PC-3 (cell line): Measurements from ENCODE around the gene ZNF771. TPM values are rescaled to one million over a fixed set of nuclear protein-coding genes. Genes with fewer than 3 reads are reported as not detected.

Experiments
- ATAC-seq: fragments of 200-7000 bp; cut with Tn5 transposase; 2 replicates; pipeline ENCODE4 v1.9.1; 2020; ENCODE audit warnings: mild to moderate bottlenecking, moderate library complexity
- BruUV-seq: library from RNA; stranded (reverse); fragments of 400-500 nt; replicated peaks from 2 replicates; lab custom pipeline; 2021; lab: Mats Ljungman, UMichigan
- CTCF ChIA-PET: fragments of 300-600 bp; sonication (Branson Sonifier 250); formaldehyde crosslinking; loops from one replicate; lab custom pipeline; 2022; ENCODE audit warnings: antibody characterized with exemption; lab: Charles Lee
- POLR2A ChIA-PET: fragments of 300-600 bp; sonication (Branson Sonifier 250); formaldehyde crosslinking; loops from one replicate; lab custom pipeline; 2022; ENCODE audit warnings: antibody characterized with exemption; ENCODE audit not compliant: unreplicated experiment; lab: Charles Lee
- DNase-seq: peaks from one replicate; pipeline ENCODE4 v3.0.0-alpha.2; 2015
- H2AFZ ChIP-seq: fragments of 300-600 bp; sonication (generic); 2 replicates; pipeline ENCODE4 v1.6.0; 2016; ENCODE audit warnings: antibody characterized with exemption, low read length
- H3F3A ChIP-seq: fragments of 300-600 bp; sonication (generic); one replicate; pipeline ENCODE4 v1.6.0; 2017; ENCODE audit warnings: antibody characterized with exemption, low read length, control low read depth, mild to moderate bottlenecking; ENCODE audit not compliant: unreplicated experiment
- H3K27ac ChIP-seq: fragments of 300-600 bp; sonication (generic); 2 replicates; pipeline ENCODE4 v1.5.1; 2016; ENCODE audit warnings: mild to moderate bottlenecking, low read length
- H3K27me3 ChIP-seq: fragments of 300-600 bp; sonication (generic); 2 replicates; pipeline ENCODE4 v1.6.1; 2016; ENCODE audit warnings: low read length, mixed read lengths
- H3K36me3 ChIP-seq: fragments of 300-600 bp; sonication (generic); 2 replicates; pipeline ENCODE4 v1.6.1; 2016; ENCODE audit warnings: low read depth, mixed run types, low read length, mixed read lengths
- H3K4me1 ChIP-seq: fragments of 300-600 bp; sonication (generic); 2 replicates; pipeline ENCODE4 v1.5.1; 2016; ENCODE audit warnings: low read length; ENCODE audit not compliant: insufficient read depth
- H3K4me2 ChIP-seq: fragments of 300-600 bp; sonication (generic); 2 replicates; pipeline ENCODE4 v1.6.0; 2016; ENCODE audit warnings: low read length
- H3K4me3 ChIP-seq: fragments of 300-600 bp; sonication (generic); 2 replicates; pipeline ENCODE4 v1.5.1; 2016; ENCODE audit warnings: mild to moderate bottlenecking, low read length, mixed read lengths
- H3K79me2 ChIP-seq: fragments of 300-600 bp; sonication (generic); 2 replicates; pipeline ENCODE4 v1.6.1; 2017; ENCODE audit warnings: low read length, mixed read lengths
- H3K9ac ChIP-seq: fragments of 300-600 bp; sonication (generic); 2 replicates; pipeline ENCODE4 v1.6.0; 2016; ENCODE audit warnings: mild to moderate bottlenecking, low read length
- H3K9me2 ChIP-seq: fragments of 300-600 bp; sonication (generic); replicated peaks from 2 replicates; pipeline ENCODE4 v1.6.1; 2016; ENCODE audit warnings: mixed run types, low read length, mixed read lengths
- H3K9me3 ChIP-seq: fragments of 300-600 bp; sonication (generic); 2 replicates; pipeline ENCODE4 v1.6.1; 2016; ENCODE audit warnings: low read length, mixed read lengths
- H4K20me1 ChIP-seq: fragments of 300-600 bp; sonication (generic); 2 replicates; pipeline ENCODE4 v1.6.1; 2016; ENCODE audit warnings: low read length, mixed read lengths
- EZH2 ChIP-seq: fragments of 300-600 bp; sonication (generic); IDR thresholded peaks from one replicate; pipeline ENCODE4 v1.6.1; 2017; ENCODE audit warnings: antibody characterized with exemption, mild to moderate bottlenecking, low read length; ENCODE audit not compliant: unreplicated experiment
- EZH2phosphoT487 ChIP-seq: fragments of 300-600 bp; sonication (generic); IDR thresholded peaks from 2 replicates; pipeline ENCODE4 v1.6.1; 2018; ENCODE audit warnings: mild to moderate bottlenecking, antibody characterized with exemption, low read length, borderline replicate concordance
- intact Hi-C: fragments of 100-400 bp; cut with micrococcal nuclease; formaldehyde crosslinking; loops from 2 replicates; pipeline ENCODE4 v1.9.0; 2023
- total RNA-seq: library from RNA; depleted of rRNA; stranded (reverse); fragments of >200 nt; gene quantifications from 2 replicates; pipeline ENCODE4 v1.2.3, GENCODE V29; 2014
- TF ChIP-seq, protein P1 (sequence below): fragments of 300-600 bp; sonication (generic); conservative IDR thresholded peaks from 2 replicates; pipeline ENCODE4 v1.5.1; 2017; ENCODE audit warnings: antibody characterized with exemption, low read depth, mild to moderate bottlenecking, low read length

ZNF771 gene
- total RNA-seq, 1 experiment from 2014 or later, result 3.6 TPM

DNA sequence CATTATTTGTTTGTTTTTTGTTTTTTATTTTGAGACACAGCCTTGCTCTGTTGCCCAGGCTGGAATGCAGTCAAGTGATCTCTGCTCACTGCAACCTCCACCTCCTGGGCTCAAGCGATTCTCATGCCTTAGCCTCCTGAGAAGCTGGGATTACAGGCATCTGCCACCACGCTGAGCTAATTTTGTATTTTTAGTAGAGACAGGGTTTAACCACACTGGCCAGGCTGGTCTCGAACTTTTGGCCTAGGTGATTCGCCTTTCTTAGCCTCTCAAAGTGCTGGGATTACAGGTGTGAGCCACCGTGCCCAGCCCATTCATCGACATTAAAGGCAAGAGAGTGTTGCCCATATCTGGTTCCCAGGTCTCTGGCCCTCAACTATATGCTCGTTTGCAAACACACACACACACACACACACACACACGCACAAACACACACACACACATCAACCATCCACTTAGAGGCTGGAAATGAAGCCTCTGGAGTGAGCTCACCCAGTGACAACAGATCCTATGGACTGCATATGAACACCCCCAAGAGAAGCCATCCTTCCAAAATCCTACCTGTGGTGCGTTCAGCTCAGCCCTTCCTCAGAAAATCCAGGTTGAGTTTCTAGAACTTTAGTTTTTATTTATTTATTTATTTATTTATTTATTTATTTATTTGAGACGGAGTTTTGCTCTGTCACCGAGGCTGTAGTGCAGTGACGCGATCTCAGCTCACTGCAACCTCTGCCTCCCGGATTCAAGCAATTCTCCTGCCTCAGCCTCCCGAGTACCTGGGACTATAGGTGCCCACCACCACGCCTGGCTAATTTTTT lies 50.5 kb downstream of the ZNF771 start:
- Histone ChIP-seq H3K9me3 (no peaks in the 10 kb centered on the region), H2AFZ (no peak overlapping the region), H4K20me1 (no peaks in the 10 kb centered on the region), H3K27ac (no peak overlapping the region), H3K4me2 (no peak overlapping the region), H3K4me3 (no peak overlapping the region), H3K9me2 (no peaks in the 10 kb centered on the region), H3K36me3 (no peaks in the 10 kb centered on the region), H3K27me3 (no peaks in the 10 kb centered on the region), H3K79me2 (no peaks in the 10 kb centered on the region), H3F3A (no peaks in the 10 kb centered on the region), H3K4me1 (no peaks in the 10 kb centered on the region), H3K9ac (no peak overlapping the region)
- no TSS peak for BruUV-seq
- intact Hi-C loops, result no loop called here
- ATAC-seq (no peak), DNase-seq (no peak)
- TF ChIP-seq, protein P1, sequence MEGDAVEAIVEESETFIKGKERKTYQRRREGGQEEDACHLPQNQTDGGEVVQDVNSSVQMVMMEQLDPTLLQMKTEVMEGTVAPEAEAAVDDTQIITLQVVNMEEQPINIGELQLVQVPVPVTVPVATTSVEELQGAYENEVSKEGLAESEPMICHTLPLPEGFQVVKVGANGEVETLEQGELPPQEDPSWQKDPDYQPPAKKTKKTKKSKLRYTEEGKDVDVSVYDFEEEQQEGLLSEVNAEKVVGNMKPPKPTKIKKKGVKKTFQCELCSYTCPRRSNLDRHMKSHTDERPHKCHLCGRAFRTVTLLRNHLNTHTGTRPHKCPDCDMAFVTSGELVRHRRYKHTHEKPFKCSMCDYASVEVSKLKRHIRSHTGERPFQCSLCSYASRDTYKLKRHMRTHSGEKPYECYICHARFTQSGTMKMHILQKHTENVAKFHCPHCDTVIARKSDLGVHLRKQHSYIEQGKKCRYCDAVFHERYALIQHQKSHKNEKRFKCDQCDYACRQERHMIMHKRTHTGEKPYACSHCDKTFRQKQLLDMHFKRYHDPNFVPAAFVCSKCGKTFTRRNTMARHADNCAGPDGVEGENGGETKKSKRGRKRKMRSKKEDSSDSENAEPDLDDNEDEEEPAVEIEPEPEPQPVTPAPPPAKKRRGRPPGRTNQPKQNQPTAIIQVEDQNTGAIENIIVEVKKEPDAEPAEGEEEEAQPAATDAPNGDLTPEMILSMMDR, result no peak
- TF ChIP-seq EZH2phosphoT487 (no peak), EZH2 (no peak)
- ChIA-PET POLR2A (no interaction called here), CTCF (interaction anchor here (0.6 kb wide), 1 partner anchor 53 kb away, joined by 4 read pairs; no protein-coding TSS in a partner anchor)

DNA sequence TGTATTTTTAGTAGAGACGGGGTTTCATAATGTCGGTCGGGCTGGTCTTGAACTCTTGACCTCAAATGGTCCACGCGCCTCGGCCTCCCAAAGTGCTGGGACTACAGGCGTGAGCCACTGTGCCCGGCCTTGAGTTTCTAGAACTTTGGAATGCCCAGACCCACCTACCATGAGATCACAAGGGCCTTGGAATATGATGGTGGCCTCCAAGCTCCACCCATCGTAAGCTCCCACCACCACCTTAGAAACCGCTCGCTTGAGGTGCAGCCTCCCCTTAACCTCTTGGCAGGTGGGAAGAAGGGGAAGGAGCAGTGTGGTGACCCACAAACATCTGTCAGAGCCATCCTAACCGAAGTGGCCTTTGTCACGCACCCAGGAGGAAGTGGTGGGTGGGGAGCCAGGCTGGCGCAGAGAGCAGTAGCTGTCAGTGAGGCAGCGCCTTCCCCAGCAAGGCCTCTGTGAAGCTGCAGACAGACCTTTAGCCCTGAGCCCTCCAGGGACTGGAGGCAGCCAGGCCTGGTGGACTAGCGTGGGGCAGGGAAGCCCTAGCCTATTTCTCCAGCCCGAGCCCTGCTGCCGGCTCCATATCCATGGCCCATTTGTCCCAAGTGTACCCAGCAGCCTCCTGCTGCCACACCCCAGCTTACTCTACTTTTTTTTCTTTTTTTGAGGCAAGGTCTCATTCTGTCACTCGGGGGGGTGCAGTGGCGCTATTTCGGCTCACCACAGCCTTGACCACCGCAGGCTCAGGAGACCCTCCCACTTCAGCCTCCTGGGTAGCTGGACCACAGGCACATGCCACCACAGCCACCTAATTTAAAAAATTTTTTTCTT lies 51.4 kb downstream of the ZNF771 start:
- Histone ChIP-seq H3K27ac (no peak overlapping the region), H4K20me1 (no peaks in the 10 kb centered on the region), H3K27me3 (no peaks in the 10 kb centered on the region), H3K36me3 (no peaks in the 10 kb centered on the region), H3K4me2 (no peak overlapping the region), H3K9me3 (no peaks in the 10 kb centered on the region), H3K9me2 (no peaks in the 10 kb centered on the region), H3K79me2 (no peaks in the 10 kb centered on the region), H3K4me1 (no peaks in the 10 kb centered on the region), H3K4me3 (no peak overlapping the region), H2AFZ (no peak overlapping the region), H3F3A (no peaks in the 10 kb centered on the region), H3K9ac (no peak overlapping the region)
- intact Hi-C loops, result no loop called here
- TF ChIP-seq EZH2phosphoT487, result no peak
- TF ChIP-seq, protein P1, result no peak
- POLR2A ChIA-PET, result no interaction called here
- DNase-seq (no peak), ATAC-seq (no peak)
- BruUV-seq, result no TSS peak
- CTCF ChIA-PET, result no interaction called here
